K562 (cell line): ENCODE results near the gene HSD3B7. TPM values are rescaled to one million over a fixed set of nuclear protein-coding genes. Genes with fewer than 3 reads are reported as not detected.

Source experiments
- ARID1B ChIP-seq: fragments of 450-650 bp; IDR thresholded peaks from 2 replicates; pipeline ENCODE4 v1.6.1; 2016; ENCODE audit warnings: antibody characterized with exemption, mild to moderate bottlenecking, inconsistent platforms
- BMI1 ChIP-seq: fragments of 150-350 bp; IDR thresholded peaks from 2 replicates; pipeline ENCODE4 v1.6.1; 2014; ENCODE audit warnings: low read length
- CHAMP1 ChIP-seq: fragments of 450-650 bp; IDR thresholded peaks from 2 replicates; pipeline ENCODE4 v1.6.1; 2016; ENCODE audit warnings: mild to moderate bottlenecking
- CTCFL ChIP-seq: IDR thresholded peaks from 2 replicates; pipeline ENCODE4 v1.6.1; 2011; ENCODE audit warnings: borderline replicate concordance, low read depth, mild to moderate bottlenecking, moderate library complexity, low read length; ENCODE audit not compliant: insufficient read depth, poor library complexity, severe bottlenecking
- ELF2 ChIP-seq: fragments of 250-450 bp; sonication (Bioruptor Pico); IDR thresholded peaks from 2 replicates; pipeline ENCODE4 v1.5.0; 2021; ENCODE audit warnings: mild to moderate bottlenecking
- GTF2F1 ChIP-seq: IDR thresholded peaks from 2 replicates; pipeline ENCODE4 v1.6.1; 2011; ENCODE audit warnings: low read depth, low read length, improper control_type of control experiment
- GTF3C2 ChIP-seq: IDR thresholded peaks from 3 replicates; pipeline ENCODE4 v1.6.1; 2011; ENCODE audit warnings: borderline replicate concordance, mild to moderate bottlenecking, moderate library complexity; ENCODE audit not compliant: insufficient read length; ENCODE audit errors: extremely low read depth
- POLR2A ChIP-seq: fragments of 450-650 bp; conservative IDR thresholded peaks from 2 replicates; pipeline ENCODE4 v1.6.1; 2016
- RNF2 ChIP-seq: sonication (generic); IDR thresholded peaks from 2 replicates; pipeline ENCODE4 v1.6.1; 2016
- SRF ChIP-seq, 2 experiments: fragments of 250-450, 450-650 bp in 1 of 2; sonication (Bioruptor Pico) in 1 of 2; sonication (generic) in 1 of 2; formaldehyde crosslinking; IDR thresholded peaks; 2 replicates each; pipeline versions ENCODE4 v1.5.0 to v1.5.1; 2020 to 2022; ENCODE audit warnings: mild to moderate bottlenecking in 1 of 2, missing genetic modification reagents in 1 of 2
- ZNF24 ChIP-seq: fragments of 450-650 bp; IDR thresholded peaks from 2 replicates; pipeline ENCODE4 v1.6.1; 2016
- ZNF263 ChIP-seq: sonication (generic); formaldehyde crosslinking; IDR thresholded peaks from 2 replicates; pipeline ENCODE4 v1.8.0; 2022; ENCODE audit warnings: mild to moderate bottlenecking, missing genetic modification reagents, borderline replicate concordance
- polyA plus RNA-seq, 8 experiments: library from polyadenylated mRNA; depleted of rRNA in 4 of 8; stranded (reverse) in 5 of 8; unstranded in 3 of 8; fragments of >200 nt; fragmentation: Nextera tagmentation in 2 of 8; fragmentation: Illumina TruSeq in 1 of 8; extraction: Ambion mirVana in 2 of 8; extraction: Trizol in 1 of 8; gene quantifications; 2 replicates each; pipeline versions ENCODE4 v1.2.1 to v1.2.3, GENCODE V29; 2011 to 2014; ENCODE audit warnings: inconsistent platforms in 1 of 8, missing spikeins in 1 of 8
- total RNA-seq, 7 experiments: library from RNA; depleted of rRNA in 6 of 7; stranded (reverse); fragments of >200 nt in 6 of 7; fragmentation: Illumina TruSeq in 2 of 7; extraction: Trizol in 2 of 7; gene quantifications; 2 replicates each; pipeline versions ENCODE4 v1.2.1 to v1.2.3, GENCODE V29; 2011 to 2021; ENCODE audit warnings: low replicate concordance in 1 of 7
- TF ChIP-seq, protein P1 (sequence below): fragments of 450-650 bp; formaldehyde crosslinking; IDR thresholded peaks from 2 replicates; pipeline ENCODE4 v1.4.0; 2022; ENCODE audit warnings: missing genetic modification characterization
- TF ChIP-seq, protein P2 (sequence below): fragments of 450-650 bp; formaldehyde crosslinking; conservative IDR thresholded peaks from 2 replicates; pipeline ENCODE4 v1.4.0; 2022; ENCODE audit warnings: mild to moderate bottlenecking, missing genetic modification characterization
- TF ChIP-seq, protein P3 (sequence below): fragments of 450-650 bp; conservative IDR thresholded peaks from 2 replicates; pipeline ENCODE4 v1.6.1; 2016; ENCODE audit warnings: missing genetic modification characterization, low read depth, mild to moderate bottlenecking, control low read depth, missing compliant biosample characterization

The HSD3B7 gene
- total and polyA plus RNA-seq, 9 of the 15 experiments (the other 6 are each of a cell fraction or from before 2014, with no cell fraction given), result 5.4 to 49.1 (median 23.0) TPM

GRCh38 chr16:30996985-30997724 is 12.1 kb downstream of the HSD3B7 start (continued):
- TF ChIP-seq ARID1B (peak; percentile 54; the same call in 1 of the 2 replicates), GTF3C2 (no peak), RNF2 (no peak), ZNF263 (CRISPR knock-in tag) (no peak), BMI1 (no peak), ZNF24 (no peak), POLR2A (peak; percentile 90), CTCFL (no peak), ELF2 (peak; percentile 34; the same call in 1 of the 2 replicates), SRF (CRISPR knock-in tag; IDR thresholded peaks at IDR 0.05) (peak in 1 of 2 experiments; percentile 76; a peak in 2 of 4 replicates), GTF2F1 (peak; percentile 27; the same call in 1 of the 2 replicates), CHAMP1 (no peak)
- TF ChIP-seq, protein P1, sequence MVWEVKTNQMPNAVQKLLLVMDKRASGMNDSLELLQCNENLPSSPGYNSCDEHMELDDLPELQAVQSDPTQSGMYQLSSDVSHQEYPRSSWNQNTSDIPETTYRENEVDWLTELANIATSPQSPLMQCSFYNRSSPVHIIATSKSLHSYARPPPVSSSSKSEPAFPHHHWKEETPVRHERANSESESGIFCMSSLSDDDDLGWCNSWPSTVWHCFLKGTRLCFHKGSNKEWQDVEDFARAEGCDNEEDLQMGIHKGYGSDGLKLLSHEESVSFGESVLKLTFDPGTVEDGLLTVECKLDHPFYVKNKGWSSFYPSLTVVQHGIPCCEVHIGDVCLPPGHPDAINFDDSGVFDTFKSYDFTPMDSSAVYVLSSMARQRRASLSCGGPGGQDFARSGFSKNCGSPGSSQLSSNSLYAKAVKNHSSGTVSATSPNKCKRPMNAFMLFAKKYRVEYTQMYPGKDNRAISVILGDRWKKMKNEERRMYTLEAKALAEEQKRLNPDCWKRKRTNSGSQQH (CRISPR knock-in tag), result 0 out of 2 replicates have a peak, but pooled peaks have one; percentile 50
- TF ChIP-seq, protein P2, sequence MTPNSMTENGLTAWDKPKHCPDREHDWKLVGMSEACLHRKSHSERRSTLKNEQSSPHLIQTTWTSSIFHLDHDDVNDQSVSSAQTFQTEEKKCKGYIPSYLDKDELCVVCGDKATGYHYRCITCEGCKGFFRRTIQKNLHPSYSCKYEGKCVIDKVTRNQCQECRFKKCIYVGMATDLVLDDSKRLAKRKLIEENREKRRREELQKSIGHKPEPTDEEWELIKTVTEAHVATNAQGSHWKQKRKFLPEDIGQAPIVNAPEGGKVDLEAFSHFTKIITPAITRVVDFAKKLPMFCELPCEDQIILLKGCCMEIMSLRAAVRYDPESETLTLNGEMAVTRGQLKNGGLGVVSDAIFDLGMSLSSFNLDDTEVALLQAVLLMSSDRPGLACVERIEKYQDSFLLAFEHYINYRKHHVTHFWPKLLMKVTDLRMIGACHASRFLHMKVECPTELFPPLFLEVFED, result 0 out of 2 replicates have a peak, but pooled peaks have one; percentile 34
- TF ChIP-seq, protein P3, sequence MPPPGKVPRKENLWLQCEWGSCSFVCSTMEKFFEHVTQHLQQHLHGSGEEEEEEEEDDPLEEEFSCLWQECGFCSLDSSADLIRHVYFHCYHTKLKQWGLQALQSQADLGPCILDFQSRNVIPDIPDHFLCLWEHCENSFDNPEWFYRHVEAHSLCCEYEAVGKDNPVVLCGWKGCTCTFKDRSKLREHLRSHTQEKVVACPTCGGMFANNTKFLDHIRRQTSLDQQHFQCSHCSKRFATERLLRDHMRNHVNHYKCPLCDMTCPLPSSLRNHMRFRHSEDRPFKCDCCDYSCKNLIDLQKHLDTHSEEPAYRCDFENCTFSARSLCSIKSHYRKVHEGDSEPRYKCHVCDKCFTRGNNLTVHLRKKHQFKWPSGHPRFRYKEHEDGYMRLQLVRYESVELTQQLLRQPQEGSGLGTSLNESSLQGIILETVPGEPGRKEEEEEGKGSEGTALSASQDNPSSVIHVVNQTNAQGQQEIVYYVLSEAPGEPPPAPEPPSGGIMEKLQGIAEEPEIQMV, result no peak
